HG03521 (cell line): ENCODE results near the gene CUL2.
A peak's percentile ranks its signal among the peaks of the same experiment; 100 is the strongest.
"Not testable (repeated sequence)": the region's sequence is repeated elsewhere in the genome, so short reads cannot be mapped to it uniquely, and the experiment has no call there.

Source experiments
- ATAC-seq: cut with Tn5 transposase; IDR thresholded peaks from one replicate; pipeline ENCODE4 v1.9.1; 2021; ENCODE audit warnings: mild to moderate bottlenecking, moderate library complexity; ENCODE audit not compliant: unreplicated experiment

The CUL2 gene

DNA sequence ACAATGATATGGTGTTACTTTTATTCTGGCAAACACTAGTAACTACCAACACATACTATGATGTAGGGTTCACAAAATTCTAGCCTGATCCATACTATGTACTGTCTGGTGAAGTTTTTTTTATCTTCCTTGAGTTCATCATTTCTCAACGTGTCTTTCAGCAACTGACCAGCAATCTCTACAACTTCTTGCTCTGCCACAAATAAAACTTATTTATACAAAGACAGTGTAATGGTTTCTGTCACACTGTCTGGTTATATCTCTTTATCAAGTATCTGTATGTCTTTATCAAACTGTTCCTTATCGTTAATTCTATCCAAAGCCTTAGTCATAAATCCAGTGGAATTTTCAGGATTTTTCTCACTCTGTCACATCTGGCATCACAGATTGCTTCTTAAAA, 69.7 kb downstream of the CUL2 start:
- ATAC-seq: no peak

DNA sequence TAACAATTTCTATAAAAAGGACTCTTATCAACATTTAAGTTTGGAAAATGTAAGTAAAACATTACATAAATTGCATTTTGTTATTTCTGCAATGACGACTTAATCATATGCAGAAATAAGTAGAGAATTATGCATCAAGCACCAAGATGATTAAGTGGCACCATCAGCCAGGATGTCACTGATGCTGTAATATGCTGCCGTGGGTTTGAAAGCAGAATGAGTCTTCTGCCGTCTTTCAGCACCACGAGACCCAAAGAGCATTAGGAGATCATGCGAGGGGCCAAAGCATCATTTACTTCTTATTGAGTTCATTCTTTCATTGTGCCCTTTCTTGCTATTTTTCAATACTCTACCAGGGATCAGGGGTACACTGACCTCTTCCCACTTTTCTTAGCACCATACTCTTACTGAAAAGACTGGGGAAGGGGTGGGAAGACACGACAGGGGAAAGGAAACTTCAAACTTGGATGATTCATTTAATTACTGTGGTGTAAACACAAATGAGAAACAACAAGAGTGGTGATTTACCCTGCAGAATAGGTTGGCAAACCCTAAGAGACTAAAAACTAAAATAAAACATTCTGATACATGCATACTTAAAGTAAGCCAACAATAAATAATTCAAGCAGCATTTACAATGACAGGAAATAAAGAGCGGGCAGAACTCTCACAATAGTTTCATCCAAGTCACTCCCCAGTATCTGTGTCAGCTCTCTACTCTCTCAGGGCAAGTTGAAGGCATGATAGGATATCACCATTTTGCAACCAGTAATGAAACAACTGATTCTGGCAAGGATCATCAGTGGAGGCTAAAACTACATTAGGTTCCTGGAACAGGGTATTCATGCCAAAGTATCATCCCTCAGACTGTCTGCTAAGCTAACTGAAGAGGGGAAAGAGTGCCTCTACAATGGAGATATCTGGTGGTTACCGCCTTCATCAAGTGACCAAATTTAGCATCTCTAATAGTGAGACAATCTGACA, 70.8 kb downstream of the CUL2 start:
- ATAC-seq: no peak

DNA sequence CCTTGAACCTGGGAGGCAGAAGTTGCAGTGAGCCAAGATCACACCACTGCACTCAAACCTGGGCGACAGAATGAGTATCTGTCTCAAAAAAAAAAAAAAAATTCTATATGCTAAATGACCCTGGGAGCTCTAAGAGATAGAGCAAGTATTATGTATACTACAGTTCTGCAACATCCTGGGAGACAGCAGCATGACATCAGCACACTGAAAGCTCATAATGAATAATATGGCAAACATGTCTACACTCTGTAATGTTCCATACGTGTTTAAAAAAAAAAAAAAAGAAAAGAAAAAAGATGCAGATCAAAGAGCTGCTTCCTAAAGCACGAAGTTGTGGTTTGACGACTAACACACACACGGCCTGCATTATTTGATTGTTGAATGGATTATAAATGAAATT, 72.5 kb downstream of the CUL2 start:
- no peak for ATAC-seq

DNA sequence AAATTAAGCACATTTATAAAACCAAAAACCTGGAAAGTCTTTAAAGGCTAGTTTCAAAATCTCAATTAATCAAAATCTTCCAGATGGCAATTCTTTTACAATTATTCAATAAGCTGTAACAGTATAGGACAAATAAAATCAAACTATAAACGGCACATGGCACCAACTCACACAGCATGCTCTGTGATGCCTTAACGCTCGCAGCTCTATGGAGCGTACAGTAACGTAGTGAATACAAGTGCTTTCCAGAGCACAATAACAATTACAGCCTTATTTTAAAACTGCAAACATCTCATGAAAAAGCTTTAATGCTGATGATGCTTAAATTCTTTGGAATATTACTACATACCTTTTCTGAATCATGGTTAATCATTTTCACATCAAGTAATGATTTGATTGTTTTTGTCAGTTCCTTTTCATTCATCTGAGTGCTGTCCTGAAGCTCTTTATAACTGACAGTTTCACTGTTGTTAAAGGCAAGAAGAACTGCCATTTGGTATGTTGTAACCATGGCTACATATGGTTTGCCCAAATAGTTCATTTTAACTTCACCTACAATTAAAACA, 74.2 kb downstream of the CUL2 start:
- ATAC-seq: no peak

DNA sequence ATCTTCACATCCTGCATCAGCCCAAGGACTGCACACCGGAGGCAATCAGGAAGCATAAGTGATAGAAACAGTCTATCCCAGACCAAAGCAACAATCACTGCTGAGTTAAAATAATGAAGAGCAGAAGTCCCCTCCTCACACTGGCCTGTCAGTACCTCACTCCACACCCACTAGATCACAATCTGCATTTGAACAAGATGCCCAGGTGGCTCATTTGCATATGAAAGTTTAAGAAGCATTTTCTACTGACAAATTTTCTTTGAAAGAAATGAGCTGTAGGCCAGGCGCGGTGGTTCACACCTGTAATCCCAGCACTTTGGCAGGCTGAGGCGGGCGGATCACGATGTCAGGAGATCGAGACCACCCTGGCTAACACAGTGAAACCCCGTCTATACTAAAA, 77.4 kb downstream of the CUL2 start:
- no peak for ATAC-seq

DNA sequence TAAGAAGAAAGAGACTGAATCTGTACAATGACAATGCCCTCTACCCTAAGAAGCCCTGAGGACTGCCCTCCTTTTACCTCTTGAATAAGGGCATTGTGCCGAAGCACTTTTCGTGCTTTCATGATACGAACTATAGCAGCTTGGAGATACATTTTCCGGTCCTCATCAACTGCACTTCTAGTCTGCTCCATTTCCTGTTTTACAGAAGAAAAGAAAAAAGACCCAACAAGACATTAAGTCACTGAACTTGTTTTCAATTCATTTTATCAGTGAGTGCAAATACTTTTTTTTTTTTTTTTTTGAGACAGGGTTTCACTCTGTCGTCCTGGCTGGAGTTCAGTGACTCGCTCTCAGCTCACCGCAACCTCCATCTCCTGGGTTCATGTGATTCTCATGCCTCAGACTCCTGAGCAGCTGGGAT, 78.4 kb downstream of the CUL2 start:
- ATAC-seq: no peak

DNA sequence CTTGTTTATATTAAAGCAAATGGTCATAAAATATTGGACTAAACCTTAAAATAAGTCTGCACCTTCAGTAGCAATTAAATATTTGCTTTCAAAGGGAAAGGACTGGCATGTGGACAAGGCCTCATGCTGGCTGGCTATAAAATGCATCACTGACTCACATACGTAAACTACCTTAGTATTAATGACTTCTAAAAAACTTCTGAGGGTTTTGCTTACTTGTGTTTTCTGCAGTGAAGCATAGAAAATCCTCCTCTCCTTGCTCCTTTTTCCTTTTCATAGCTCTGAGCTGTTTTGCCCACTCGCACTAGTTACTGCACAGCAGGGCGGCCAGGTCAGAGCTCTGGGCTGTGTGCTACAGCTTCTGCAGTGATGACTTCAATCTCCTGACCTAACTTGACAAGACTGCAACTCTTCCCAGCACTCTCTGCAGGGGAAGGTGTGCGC, 82.3 kb downstream of the CUL2 start:
- ATAC-seq: no peak

DNA sequence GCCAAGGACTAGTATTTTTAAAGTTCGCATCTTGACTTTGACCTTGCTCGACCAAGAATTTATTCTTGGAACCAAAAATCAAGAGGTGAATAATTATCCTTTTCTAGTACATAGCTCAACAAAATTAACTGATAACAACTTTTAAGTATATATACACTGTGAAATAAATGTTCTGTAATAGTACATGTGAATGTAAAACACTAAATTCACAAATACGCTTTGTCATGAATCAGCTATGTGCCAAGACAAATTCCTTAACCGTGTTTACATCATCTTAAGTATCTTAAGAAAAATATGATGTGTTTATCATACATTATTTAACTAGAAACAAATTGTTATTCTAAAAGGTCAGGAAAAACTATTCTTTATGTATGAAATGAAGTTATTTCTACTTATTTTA, 83.3 kb downstream of the CUL2 start:
- ATAC-seq: no peak

DNA sequence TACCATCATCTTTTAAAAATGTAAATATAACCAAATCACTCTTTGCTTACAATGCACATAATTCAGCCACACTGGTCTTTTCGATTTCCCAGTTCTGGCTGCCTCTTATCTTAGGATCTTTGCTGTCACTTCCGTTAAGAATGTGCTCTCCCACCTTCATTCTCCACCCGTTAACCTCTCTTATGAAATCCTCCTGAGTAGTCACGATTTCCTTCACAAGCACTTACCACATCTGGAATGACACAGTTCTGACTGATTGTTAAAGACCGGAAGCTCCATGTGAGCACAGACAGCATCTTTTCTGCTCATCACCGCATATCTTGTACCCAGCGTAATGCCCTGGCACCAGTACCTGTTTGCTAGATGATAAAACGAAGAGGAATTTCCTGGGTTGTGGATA, 84.3 kb downstream of the CUL2 start:
- ATAC-seq: no peak

DNA sequence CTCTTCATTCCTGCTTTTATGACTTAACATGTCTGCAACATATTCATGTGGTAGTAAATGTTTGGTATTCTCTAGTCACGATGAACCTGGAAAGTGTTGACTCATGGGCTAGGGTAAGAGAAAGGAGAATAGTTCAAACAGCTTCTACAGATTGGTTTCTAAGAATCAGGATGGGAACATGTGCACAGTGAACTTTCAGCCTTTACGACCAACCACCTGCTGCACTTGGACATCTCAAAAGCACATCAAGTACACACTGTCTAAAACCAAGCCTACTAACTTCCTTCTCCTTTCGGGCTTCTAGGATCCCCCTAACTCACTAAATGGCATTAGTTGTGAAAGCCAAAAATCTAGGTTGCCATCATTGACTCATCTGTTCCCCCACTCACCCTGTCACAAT, 85.5 kb downstream of the CUL2 start:
- no peak for ATAC-seq

DNA sequence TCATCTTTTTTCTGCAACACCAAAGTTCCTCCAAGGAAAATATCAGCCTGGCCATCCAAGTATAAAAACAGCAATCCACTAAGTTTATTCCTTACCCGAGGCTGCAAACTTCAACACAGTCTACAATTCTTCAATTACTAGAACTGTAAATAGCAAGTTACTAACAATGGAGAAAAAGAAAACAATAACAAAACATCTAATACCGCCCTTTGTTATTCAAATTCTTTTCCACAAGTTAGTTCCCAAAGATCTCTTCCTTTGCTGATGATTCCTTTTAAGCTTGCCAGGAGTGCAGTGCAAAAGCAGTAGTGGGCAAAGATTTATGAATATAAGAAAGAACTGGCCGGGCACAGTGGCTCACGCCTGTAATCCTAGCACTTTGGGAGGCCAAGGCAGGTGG, 86.2 kb downstream of the CUL2 start:
- no peak for ATAC-seq

DNA sequence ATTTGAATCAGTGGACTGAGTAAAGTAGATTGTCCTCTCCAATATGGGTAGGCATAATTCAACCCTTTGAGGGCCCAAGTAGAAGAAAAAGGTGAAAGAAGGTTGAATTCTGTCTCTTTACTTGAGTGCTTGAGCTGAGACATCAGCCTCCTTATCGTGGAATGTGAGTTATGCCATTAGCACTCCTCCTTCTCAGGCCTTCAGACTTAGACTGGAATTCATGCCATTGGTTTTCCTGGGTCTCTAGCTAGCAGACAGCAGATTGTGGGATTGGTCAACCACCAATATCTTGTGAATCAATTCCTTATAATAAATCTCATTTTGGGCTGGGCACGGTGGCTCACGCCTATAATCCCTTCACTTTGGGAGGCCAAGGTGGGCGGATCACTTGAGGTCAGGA, 89.2 kb downstream of the CUL2 start:
- no peak for ATAC-seq

DNA sequence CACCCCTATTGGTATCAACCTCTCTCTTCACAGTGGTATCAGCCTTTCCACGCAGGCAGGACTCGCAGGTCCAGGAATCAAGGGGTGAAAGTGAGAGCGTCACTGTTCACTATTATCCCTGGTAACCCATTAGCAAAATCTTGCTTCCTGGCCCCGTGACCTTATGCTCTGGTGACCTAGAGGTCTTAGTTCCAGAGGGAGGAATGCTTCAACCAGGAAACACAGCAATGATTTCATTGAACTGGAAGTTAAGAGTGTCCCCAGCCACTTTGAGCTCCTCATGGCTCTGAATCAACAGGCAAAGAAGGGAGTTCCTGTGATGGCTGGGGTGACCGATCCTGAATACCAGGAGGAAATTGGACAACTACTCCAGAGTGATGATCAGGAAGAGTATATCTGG, 90.6 kb downstream of the CUL2 start:
- no peak for ATAC-seq

DNA sequence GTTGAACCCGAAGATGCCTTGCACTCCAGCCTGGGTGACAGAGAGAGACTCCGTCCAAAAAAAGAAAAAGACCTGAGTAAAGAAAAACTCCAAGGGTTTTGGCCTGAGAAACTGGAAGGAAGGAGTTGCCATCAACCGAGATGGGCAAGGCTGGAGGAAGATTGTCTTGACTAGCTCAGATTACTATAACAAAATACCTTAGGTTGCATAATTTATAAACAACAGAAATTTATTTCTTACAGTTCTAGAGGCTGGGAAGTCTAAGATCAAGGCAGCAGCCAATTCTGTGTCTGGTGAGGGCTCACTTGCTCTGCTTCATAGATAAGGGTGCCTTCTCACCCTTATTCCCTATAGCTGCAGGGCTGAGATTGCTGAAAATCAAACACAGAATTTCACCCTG, 91.2 kb downstream of the CUL2 start:
- no peak for ATAC-seq

DNA sequence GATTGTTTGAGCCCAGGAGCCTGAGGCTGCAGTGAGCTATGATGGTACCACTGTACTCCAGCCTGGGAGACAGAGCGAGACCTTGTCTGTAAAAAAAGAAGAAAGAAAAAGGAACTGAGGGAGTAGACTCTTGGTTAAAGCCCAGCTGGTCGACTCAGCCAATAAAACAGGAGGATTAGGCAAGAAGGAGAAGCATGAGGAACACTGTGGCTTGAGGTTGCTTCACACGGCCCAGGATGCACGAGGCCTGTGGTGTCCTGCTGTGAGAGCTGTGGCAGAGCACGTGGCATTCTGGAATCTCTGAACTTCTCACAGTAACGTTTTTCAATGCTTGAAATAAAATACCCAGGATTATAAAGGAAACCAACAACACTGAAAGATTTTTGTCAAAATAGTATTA, 93.3 kb downstream of the CUL2 start:
- ATAC-seq: no peak

DNA sequence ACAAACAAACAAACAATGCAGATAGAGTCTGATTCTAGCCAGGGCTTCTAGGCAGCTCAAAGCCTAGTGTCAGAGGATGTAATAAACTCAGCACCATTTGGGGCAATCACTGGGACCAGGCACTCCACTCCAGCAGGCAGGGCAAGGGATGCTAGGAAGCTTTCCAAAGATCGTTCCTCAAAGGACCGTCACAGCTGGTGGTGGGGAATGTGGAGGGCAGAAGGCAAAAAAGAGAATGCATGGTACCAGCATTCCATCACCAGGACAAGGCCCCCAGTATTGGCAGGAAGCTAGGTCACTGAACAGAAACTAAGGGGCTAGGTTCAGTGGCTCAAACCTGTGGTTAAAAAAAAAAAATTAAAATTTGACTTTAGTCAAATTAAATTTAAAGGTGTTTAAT, 94.2 kb downstream of the CUL2 start:
- no peak for ATAC-seq

DNA sequence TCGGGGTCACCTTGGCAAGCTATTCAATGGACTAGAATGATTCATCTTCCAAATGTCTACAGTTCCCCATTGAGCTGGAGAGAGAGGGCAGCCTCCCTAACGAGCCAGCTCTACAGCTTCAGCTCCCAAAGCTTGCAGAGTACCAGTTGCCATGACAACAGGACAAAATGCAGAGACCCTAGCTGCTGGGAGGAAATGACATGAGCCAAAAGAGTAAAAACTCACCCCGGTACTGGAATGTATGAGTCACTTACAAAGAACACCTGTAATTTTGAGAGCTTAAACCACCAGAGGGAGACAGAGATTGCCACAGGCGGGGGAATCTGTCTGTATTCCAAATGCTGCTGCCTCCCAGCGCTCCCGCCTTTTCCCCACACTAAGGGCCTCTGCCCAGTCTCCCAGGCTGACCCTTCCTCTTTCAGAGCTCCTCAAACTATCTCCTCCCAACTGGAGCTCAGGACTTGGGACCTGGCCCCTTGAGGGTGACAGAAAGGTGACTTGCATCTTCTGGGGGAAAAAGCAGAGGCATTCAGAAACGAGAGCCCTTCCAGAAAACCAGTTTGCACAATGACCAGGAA, 95.5 kb downstream of the CUL2 start:
- peak; percentile 89 for ATAC-seq

DNA sequence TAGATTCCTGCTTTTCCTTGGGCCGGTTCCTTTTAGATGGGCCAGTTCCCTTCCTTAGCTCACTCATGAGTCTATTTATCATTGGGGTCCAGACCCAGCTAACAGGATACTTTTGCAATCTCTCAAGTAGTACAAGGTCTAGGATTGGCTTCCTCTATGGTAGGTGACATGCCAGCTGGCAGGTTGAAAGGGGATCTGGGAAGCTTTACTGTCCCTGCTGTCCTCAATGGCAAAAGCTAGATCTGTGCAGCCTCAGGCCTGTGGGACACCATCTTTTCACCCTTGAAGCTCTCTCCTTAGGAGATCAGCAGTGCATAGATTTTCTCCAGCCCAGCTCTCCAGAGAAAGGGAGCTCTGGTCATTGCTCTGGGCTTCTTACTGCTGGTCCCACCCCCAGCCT, 96.4 kb downstream of the CUL2 start:
- ATAC-seq: no peak

DNA sequence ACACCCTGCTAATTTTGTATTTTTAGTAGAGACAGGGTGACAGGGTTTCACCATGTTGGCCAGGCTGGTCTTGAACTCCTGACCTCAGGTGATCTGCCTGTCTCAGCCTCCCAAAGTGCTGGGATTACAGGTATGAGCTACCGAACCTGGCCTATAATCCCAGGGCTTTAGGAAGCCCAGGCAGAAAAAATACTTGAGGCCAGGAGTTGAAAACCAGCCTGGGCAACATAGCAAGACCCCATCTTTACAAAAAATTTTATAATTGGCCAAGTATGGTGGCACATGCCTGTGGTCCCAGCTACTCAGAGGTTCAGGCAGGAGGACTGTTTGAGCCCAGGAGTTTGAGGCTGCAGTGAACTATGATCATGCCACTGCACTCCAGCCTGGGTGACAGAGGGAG, 99.0 kb downstream of the CUL2 start:
- ATAC-seq: not testable (repeated sequence)

DNA sequence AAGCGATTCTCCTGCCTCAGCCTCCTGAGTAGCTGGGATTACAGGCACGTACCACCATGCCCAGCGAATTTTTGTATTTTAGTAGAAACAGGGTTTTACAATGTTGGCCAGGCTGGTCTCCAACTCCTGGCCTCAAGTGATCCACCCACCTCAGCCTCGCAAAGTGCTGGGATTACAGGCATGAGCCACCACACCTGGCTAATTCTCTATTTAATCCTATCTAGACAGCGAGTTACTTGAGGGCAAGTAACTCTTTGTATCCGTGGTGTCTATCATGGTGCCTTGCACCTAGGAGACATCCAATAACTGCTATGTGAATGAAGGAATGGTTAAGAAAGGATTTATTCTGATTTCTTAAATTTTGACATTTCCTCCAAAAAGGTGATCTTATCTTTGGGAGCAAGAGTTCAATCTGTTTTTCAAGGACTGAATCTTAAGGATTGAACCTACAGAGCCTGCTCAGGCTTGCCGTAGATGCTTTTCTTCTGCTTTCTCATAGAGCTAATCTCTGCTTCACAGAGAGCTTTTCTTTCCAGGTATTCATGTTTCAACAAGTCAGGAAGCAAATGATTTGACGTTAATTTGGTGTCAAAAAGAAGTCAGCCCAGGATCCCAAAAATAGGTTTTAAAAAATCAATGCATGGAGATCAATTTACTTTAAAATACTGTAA, 101.6 kb downstream of the CUL2 start:
- ATAC-seq: no peak

DNA sequence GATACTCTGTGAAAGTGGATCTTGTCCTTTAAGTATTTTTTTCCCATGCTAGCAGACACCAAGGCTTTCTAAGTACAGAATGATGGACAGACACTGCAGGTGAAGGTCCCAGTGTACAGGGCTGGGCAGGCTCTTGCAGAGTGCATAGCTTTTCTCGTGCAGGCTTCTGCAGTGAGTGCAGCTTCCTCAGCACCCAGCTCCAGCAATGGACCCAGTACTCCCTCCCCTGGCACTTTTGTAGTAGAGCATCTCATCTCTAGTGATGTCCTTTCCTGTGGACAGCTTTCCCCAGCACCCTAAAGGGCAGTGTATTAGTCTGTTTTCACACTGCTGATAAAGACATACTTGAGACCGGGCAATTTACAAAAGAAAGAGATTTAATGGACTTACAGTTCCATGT, 104.3 kb downstream of the CUL2 start:
- ATAC-seq: no peak

DNA sequence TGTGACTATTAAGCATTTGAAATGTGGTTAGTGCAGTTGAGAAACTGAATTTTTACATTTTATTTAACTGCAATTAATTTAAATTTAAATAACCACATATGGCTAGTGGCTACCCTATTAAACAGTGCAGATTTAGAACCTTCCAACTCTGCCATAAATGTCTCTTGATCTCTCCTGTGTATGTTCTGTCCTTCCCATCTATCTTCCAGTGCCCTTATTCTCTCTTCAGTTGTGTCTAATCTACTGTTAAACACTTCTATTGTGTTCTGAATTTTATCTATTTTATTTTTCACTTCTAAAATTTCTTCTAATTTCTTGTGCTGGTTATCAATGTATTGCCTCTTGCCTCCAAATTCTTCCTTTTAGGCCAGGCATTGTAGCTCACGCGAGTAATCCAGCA, 105.0 kb downstream of the CUL2 start:
- ATAC-seq: no peak
